Measurements from ENCODE around the gene HOXD10. TPM values are rescaled to one million over a fixed set of nuclear protein-coding genes. Genes with fewer than 3 reads are reported as not detected.
A peak's percentile ranks its signal among the peaks of the same experiment; 100 is the strongest.

Gene HOXD10
- polyA plus RNA-seq, 4 donors, result 132 to 203 (median 164) TPM

DNA sequence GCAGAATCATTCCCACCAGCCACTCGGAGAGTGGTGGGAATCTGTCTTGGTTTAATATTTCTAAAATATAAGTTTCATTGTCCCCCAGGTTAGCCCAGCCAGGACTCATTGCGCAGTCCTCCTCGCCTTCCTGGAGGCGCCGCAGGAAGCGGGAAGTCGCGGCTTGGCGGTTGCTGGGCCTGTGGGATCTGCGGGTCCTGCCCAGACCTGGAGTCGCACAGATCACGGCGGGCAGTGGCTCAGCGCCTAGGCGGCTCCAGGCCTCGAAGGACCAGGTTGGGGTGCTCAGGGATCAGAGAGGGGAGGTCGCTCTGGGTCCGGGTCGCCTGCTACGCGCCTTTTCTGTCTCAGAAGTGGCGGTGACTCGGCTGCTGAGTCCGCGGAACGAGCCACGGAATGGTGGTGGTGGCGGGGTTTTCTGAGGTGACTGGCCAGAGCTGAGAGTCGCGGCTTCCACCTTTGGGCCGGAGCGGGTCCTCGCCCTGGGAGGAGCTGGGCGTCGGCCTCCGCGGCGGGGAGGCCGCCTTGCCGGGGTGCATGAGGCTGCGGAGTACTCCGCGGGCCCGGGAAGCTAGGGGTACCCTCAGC lies 43.2 kb downstream of the HOXD10 start:
- no peak for DNase-seq (ENCODE audit: low read depth in 4 of 4, low spot score in 2 of 4)

DNA sequence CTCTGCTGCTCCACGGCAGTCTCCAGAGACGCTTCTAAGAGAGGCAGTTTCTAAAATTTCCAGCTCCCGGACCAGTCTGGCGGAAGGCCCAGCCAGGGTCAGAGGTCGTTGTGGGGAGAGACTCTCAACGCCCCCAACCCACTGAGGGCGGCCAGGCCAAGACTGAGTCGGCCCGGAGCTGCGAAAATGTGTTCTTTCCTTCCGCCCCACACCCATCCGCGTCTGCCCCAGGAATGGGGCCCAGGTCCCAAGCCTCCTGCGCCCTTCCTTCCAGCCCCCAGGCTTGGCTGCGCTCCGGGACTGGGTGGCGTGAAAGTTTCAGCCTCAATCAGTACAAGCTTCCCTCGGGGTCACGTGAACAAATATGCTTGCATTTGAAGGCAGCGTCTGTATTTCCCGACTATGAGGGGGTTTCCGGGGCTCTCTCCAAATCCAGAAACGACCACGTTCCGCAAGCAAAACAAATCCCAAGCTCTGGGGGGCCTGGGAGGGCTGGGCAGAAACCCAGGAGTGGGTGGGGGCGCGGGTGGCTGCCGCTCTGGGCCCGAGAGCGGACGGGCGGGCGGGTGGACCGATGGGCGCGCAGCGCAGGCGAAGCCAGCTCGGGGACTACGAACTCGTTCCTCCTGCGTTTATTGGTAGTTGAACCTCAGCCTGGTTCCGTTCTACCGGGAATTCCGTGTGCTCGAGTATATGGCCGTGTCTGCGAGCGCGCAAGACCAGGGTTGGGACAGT lies 43.8 kb downstream of the HOXD10 start:
- DNase-seq (ENCODE audit: low read depth in 4 of 4, low spot score in 2 of 4), result peak in 2 of 4 donors; percentile 56 to 59

DNA sequence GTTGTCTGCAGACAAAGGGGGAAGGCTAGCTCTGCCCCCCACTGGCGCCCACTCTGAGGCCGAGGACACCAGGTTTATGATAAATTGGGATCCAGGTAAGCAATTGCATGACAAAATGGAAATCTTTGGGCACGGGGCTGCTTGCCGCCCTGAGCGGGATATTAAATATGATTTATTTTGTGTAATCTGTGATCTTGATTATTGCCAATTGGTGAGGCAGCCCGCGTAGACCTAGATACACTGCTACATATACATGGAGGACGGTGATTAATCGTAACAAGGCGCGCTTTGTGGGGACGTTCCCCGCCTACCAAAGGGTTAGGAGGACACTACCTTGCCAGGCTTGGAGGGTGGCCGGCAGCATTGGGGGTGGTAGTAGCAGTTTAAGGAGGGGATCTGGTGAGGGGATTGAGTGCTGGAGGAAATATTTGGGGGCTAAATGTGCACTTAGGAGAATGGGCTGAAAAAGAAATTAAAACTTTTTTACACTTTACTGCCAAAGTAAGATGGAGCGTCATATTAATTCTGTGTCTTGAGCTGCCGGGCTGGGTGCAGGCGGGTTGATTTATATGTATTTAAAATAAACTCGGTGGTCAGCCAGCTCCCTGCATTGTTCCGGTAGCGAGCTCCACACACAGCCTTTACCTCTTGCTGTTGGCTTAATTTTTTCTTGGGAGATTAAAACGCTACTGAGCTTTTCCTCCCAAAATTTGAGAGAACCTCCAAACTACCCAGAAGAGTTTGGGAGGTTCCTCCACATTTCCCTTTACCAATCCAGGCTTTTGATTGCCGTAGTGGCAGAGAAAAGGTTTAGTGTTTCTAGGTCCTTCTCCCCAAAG lies 44.6 kb downstream of the HOXD10 start:
- DNase-seq (ENCODE audit: low read depth in 4 of 4, low spot score in 2 of 4), result peak in 2 of 4 donors; percentile 37 to 59

DNA sequence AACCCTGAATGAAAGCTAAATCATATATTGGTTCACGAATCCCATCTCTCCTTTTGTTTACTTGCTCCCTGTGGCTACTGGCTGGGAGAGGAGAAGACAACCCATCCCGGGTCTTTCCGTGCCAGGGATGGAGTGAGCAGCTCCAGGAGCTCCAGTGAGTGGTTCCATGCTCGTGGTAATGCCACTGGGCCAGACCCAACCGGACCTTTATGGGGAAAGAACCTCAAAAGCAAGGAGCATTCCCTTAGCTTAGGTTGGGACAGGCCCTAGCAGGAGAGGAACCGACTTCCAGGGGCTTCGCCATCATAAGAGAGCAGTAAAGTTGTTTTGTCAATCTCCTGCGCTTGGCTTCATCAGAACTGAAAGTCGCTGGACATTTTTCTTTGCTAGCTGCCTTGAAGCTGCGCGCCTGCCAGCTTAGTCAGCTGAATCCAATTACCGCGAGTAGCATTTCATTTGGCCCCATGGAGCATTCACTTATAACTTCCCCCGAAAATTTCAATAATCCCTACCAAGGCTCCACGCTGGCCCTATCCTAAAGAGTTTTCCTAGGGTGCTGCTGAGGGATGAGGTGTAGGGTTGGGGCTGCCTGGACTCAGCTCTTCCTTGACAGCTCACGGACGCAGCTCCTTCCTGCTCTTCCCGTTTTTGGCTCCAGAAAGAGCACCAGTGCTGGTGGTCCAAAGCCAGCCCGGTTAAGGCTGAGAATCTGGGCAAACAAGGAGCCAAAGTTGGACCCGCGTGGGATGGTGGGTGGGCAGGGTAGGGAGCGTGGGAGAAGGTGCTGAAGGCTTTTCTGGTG lies 45.4 kb downstream of the HOXD10 start:
- DNase-seq (ENCODE audit: low read depth in 4 of 4, low spot score in 2 of 4), result peak in 1 of 4 donors; percentile 69

DNA sequence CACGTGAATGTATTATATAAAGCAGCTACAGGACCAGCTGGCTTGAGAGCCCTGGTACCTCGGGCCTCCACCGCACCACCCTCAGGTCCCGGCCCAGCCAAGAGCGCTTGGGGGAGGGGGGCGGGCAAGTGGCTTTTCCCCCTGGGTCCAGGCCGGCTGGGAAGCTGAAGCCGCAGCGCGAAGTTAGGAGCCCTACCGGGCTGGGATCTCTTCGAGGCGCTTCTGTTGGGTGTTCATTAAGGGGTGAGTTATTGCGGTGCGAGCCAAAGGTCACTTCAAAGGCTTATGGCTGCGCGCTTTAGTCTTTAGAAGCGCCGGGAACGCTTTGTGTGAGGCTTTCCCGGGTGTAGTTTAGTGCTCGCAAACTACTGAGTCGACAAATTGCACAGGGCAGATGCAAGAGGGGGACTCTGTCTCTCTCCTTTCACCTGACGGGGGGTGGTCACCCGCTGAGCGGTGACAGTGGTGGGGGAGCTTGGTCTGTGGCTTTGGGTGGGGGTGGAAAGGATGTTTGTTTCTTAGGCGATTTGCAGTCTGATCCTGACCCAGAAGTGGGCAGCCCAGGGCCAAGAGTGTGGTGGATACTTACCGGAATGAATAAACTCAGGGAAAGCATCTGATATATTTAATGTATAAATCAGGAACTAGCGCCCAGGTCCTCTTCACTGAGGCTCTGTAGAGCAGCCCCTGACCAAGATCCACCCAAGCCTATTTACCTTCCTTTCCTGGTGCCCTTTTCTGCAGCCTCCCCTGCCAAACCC lies 46.5 kb downstream of the HOXD10 start:
- DNase-seq (ENCODE audit: low read depth in 4 of 4, low spot score in 2 of 4), result peak in 1 of 4 donors; percentile 84

DNA sequence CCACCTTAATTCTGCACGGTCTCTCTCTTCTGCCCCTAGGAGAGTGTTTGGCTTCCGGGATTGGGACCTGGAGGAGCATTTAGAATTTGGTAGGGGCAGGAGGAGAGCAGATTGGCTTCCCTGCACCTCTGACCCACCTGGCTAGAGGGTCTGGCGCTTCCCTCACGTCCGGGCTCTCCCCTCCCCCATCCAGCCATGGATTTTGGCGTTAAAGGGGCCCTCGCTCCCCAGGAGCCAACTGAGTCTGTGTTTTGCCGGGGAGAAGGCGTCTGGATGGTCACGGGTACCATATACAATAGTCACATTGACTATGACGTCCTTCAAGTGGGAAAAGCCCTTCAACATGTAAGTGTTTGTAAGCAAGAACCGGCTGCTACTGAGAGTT lies 47.1 kb downstream of the HOXD10 start:
- no peak for DNase-seq (ENCODE audit: low read depth in 4 of 4, low spot score in 2 of 4)

DNA sequence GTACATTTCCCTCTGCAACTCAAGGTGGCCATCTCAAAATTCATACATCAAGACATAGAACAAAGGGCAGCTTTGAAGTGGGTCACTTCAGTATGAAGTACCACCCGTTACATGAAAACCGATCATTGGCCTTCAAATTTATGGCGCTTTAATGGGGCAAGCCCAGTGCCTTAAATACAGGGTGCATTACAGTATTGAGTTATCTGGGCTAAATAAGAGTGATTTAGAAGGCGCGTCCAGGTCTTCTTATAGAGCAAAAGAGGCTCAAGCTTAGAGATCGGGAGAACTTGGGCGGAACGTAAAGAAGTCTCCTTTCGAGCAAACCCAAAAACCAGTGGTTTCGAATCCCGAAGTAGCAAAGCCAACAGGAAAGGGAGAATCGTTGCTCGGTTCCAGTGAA lies 47.6 kb downstream of the HOXD10 start:
- no peak for DNase-seq (ENCODE audit: low read depth in 4 of 4, low spot score in 2 of 4)

DNA sequence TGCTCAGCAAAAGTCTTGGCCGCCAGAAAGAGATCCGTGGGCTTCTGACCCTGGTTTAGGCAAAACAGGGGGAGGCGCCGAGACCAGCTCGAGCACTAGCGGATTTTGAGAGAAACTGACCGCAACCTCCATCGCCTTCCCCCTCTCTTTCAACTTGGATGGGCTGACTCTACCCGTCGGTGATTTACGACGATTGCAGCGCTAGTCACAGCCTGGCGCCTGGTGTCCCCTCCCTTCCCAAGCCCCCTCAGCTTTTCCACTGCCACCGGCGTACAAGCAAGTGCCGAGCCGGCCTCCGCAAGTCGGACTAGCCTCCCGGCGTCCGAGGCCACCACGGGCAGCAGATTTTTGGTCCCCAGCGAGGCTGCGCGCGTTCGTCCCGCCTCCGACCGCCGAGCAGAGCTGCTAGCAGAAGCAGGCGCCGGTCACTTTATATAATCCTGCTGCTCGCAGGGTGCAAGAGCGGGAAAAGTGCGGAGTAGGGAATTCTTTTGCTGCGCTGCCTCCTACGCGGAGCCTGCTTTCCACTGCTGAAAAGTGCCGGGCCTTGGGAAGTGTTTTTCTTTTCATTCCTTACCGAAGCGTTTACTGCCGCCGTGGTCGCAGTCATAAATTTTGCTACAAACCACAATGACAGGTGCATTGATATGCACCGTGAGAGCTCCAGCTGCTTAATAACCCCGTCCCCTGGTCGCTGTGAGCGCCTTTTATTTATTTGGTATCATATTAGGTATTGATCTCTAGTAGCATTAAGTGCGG lies 48.2 kb downstream of the HOXD10 start:
- DNase-seq (ENCODE audit: low read depth in 4 of 4, low spot score in 2 of 4), result peak in 1 of 4 donors; percentile 64

DNA sequence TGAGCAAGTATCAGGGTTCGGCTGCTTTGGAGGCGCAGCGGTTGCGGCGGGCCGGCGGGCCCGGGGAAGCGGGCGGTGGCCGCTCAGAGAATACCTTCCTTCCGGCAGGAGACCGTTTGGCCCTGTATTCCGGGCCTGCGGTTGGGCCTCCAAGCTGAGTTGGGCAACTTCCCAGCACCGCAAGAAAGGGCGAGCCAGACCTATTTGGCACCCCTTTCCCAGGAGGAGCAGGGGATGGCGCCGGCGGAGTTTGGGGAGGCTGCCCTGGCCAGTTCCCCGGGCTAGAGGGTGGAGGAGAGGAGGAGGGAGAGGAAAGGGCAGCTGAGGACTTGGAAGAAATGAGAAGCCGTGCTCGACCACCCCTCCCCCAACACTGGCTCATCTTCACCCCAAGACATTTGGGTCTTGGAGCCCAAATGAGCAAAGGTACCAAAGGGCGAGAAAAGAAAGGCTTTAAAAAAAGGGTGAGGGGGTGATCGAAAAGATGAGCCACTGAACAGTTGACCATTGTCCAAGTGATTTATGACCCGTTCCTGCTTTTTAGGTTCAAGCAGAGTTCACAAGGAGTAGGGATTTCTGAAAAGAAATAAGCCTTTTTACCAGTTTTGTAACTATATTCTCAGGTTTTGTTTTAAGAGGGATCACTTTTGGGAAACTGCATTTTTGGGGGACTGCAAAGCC lies 48.9 kb downstream of the HOXD10 start:
- DNase-seq (ENCODE audit: low read depth in 4 of 4, low spot score in 2 of 4), result peak in 1 of 4 donors; percentile 57

DNA sequence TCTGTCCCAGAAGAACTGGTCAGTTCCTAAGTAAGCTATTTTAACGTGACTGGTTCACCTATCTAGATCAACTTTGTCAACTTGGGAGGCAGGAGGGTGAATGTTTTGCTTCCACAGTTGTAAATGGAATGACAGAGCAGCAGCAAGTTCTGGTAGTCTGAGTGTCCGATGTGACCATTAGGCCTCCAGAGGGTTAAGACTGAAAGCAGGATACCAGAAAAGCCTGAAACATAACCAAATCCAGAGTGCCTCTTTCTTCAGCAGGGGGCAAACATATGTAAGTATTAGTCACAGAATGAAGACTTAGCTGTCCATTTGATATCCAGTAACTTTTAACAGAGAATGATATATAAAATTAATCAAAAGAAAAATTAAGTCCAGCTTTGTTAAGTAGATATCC lies 49.7 kb downstream of the HOXD10 start:
- no peak for DNase-seq (ENCODE audit: low read depth in 4 of 4, low spot score in 2 of 4)

DNA sequence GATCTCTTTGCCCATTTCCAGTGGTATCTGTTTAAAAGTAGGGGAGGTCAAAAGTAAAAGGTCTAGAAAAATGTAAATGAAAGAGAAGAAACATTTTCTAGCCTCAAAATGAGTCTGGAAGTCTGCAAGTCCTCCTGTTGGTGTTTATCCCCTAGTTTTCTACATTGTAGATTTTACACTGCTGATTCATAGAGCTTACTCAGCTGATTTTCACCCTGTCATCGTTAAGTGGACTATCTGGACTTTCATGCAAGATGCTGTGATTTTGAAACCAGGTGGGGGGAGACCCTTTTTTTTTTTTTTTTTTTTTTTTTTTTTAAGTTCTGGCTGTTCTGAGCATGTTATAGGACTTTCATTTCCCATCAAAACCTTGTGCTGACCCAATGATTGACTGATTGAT lies 50.8 kb downstream of the HOXD10 start:
- DNase-seq (ENCODE audit: low read depth in 4 of 4, low spot score in 2 of 4), result no peak

DNA sequence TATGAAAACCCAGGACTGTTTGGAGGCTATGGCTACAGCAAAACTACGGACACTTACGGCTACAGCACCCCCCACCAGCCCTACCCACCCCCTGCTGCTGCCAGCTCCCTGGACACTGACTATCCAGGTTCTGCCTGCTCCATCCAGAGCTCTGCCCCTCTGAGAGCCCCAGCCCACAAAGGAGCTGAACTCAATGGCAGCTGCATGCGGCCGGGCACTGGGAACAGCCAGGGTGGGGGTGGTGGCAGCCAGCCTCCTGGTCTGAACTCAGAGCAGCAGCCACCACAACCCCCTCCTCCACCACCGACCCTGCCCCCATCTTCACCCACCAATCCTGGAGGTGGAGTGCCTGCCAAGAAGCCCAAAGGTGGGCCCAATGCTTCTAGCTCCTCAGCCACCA lies 52.6 kb downstream of the HOXD10 start:
- DNase-seq (ENCODE audit: low read depth in 4 of 4, low spot score in 2 of 4), result no peak

Other genes starting within 250 kb of the HOXD10 start
- gene LNPK, start 114.5 kb upstream of the HOXD10 start, polyA plus RNA-seq (ENCODE audit: insufficient read length in 4 of 4), result 10 to 100 TPM; 22.4 to 28.4 (median 25.9) TPM
- gene EVX2, start 32.8 kb upstream of the HOXD10 start, polyA plus RNA-seq (ENCODE audit: insufficient read length in 4 of 4), result under 1 TPM in 1 of 4 donors, not detected in 3; 0.05 TPM
- under 1 TPM in 3 of 4 donors, not detected in 1; 0.09 to 0.65 (median 0.24) TPM for gene HOXD13, start 24.1 kb upstream of the HOXD10 start, polyA plus RNA-seq (ENCODE audit: insufficient read length in 4 of 4)
- under 1 TPM; 0.27 to 0.79 (median 0.35) TPM for gene HOXD12, start 17.0 kb upstream of the HOXD10 start, polyA plus RNA-seq (ENCODE audit: insufficient read length in 4 of 4)
- 10 to 100 TPM; 46.0 to 89.2 (median 64.9) TPM for gene HOXD11, start 9.5 kb upstream of the HOXD10 start, polyA plus RNA-seq (ENCODE audit: insufficient read length in 4 of 4)
- gene HOXD9, start 5.9 kb downstream of the HOXD10 start, polyA plus RNA-seq (ENCODE audit: insufficient read length in 4 of 4), result 100 to 1,000 TPM in 1 of 4 donors, 10 to 100 TPM in 3; 58.5 to 104 (median 89.0) TPM
- gene HOXD8, start 12.9 kb downstream of the HOXD10 start, polyA plus RNA-seq (ENCODE audit: insufficient read length in 4 of 4), result 100 to 1,000 TPM; 169 to 217 (median 195) TPM
- 10 to 100 TPM; 31.2 to 73.9 (median 56.7) TPM for gene HOXD4, start 34.8 kb downstream of the HOXD10 start, polyA plus RNA-seq (ENCODE audit: insufficient read length in 4 of 4)
- 10 to 100 TPM; 21.7 to 30.9 (median 30.3) TPM for gene HOXD3, start 40.5 kb downstream of the HOXD10 start, polyA plus RNA-seq (ENCODE audit: insufficient read length in 4 of 4)
- 10 to 100 TPM in 1 of 4 donors, 1 to 10 TPM in 3; 9.2 to 14.6 (median 9.6) TPM for gene HOXD1, start 71.9 kb downstream of the HOXD10 start, polyA plus RNA-seq (ENCODE audit: insufficient read length in 4 of 4)
- gene MTX2, start 152.7 kb downstream of the HOXD10 start, polyA plus RNA-seq (ENCODE audit: insufficient read length in 4 of 4), result 100 to 1,000 TPM in 1 of 4 donors, 10 to 100 TPM in 3; 81.0 to 109 (median 90.4) TPM

Measured in left renal cortex interstitium (tissue), 4 donors.